ENCODE measurements around the gene UNC5B.
"Not testable (repeated sequence)": the region's sequence is repeated elsewhere in the genome, so short reads cannot be mapped to it uniquely, and the experiment has no call there.

Gene UNC5B

GRCh38 chr10:71268758-71269157, 56.4 kb downstream of the UNC5B start:
- no peak for FAIRE-seq
- TF ChIP-seq POLR2AphosphoS5 (IDR thresholded peaks at IDR 0.05; ENCODE audit: low read depth, low read length) (no peak), PAX5 (IDR thresholded peaks at IDR 0.05; ENCODE audit: insufficient read depth, low read length, severe bottlenecking) (no peak), POLR2A (IDR thresholded peaks at IDR 0.05; ENCODE audit: low read depth, low read length) (no peak), TAF1 (IDR thresholded peaks at IDR 0.05; ENCODE audit: low read depth, low read length) (no peak), SPI1 (IDR thresholded peaks at IDR 0.05; ENCODE audit: low read depth, low read length) (no peak), POU2F2 (IDR thresholded peaks at IDR 0.05; ENCODE audit: low read depth, low read length) (no peak)

GRCh38 chr10:71269301-71270288, 57.2 kb downstream of the UNC5B start:
- DNase-seq (ENCODE audit: insufficient read length, low spot score), result no peak
- TF ChIP-seq SPI1 (IDR thresholded peaks at IDR 0.05; ENCODE audit: low read depth, low read length), result no peak
- TF ChIP-seq PAX5 (IDR thresholded peaks at IDR 0.05; ENCODE audit: insufficient read depth, low read length, severe bottlenecking), result no peak
- TF ChIP-seq TAF1 (IDR thresholded peaks at IDR 0.05; ENCODE audit: low read depth, low read length), result no peak
- TF ChIP-seq POLR2A (IDR thresholded peaks at IDR 0.05; ENCODE audit: low read depth, low read length), result no peak
- no peak for TF ChIP-seq POLR2AphosphoS5 (IDR thresholded peaks at IDR 0.05; ENCODE audit: low read depth, low read length)
- FAIRE-seq, result no peak

More at GRCh38 chr10:71268758-71269157, 56.4 kb downstream of the UNC5B start:
- DNase-seq (ENCODE audit: insufficient read length, low spot score), result no peak

GRCh38 chr10:71270301-71271220, 58.2 kb downstream of the UNC5B start:
- DNase-seq (ENCODE audit: insufficient read length, low spot score), result peak; percentile 72
- FAIRE-seq, result peak; percentile 72
- TF ChIP-seq POLR2A (IDR thresholded peaks at IDR 0.05; ENCODE audit: low read depth, low read length) (no peak), POLR2AphosphoS5 (IDR thresholded peaks at IDR 0.05; ENCODE audit: low read depth, low read length) (no peak), POU2F2 (IDR thresholded peaks at IDR 0.05; ENCODE audit: low read depth, low read length) (no peak), PAX5 (IDR thresholded peaks at IDR 0.05; ENCODE audit: insufficient read depth, low read length, severe bottlenecking) (no peak)

GRCh38 chr10:71271662-71272055, 59.3 kb downstream of the UNC5B start:
- FAIRE-seq, result no peak

GRCh38 chr10:71272056-71272771, 59.8 kb downstream of the UNC5B start:
- TF ChIP-seq PAX5 (IDR thresholded peaks at IDR 0.05; ENCODE audit: insufficient read depth, low read length, severe bottlenecking) (no peak), SPI1 (IDR thresholded peaks at IDR 0.05; ENCODE audit: low read depth, low read length) (no peak), POU2F2 (IDR thresholded peaks at IDR 0.05; ENCODE audit: low read depth, low read length) (no peak), TAF1 (IDR thresholded peaks at IDR 0.05; ENCODE audit: low read depth, low read length) (no peak), POLR2A (IDR thresholded peaks at IDR 0.05; ENCODE audit: low read depth, low read length) (no peak), POLR2AphosphoS5 (IDR thresholded peaks at IDR 0.05; ENCODE audit: low read depth, low read length) (no peak)

More at GRCh38 chr10:71271662-71272055, 59.3 kb downstream of the UNC5B start:
- DNase-seq (ENCODE audit: insufficient read length, low spot score), result no peak
- TF ChIP-seq PAX5 (IDR thresholded peaks at IDR 0.05; ENCODE audit: insufficient read depth, low read length, severe bottlenecking) (no peak), POU2F2 (IDR thresholded peaks at IDR 0.05; ENCODE audit: low read depth, low read length) (no peak), POLR2AphosphoS5 (IDR thresholded peaks at IDR 0.05; ENCODE audit: low read depth, low read length) (no peak), SPI1 (IDR thresholded peaks at IDR 0.05; ENCODE audit: low read depth, low read length) (no peak), TAF1 (IDR thresholded peaks at IDR 0.05; ENCODE audit: low read depth, low read length) (no peak), POLR2A (IDR thresholded peaks at IDR 0.05; ENCODE audit: low read depth, low read length) (no peak)

GRCh38 chr10:71272974-71273373, 60.6 kb downstream of the UNC5B start:
- not testable (repeated sequence) for DNase-seq (ENCODE audit: insufficient read length, low spot score); FAIRE-seq

More at GRCh38 chr10:71272056-71272771, 59.8 kb downstream of the UNC5B start:
- FAIRE-seq (no peak), DNase-seq (ENCODE audit: insufficient read length, low spot score) (no peak)

GRCh38 chr10:71273506-71273905, 61.1 kb downstream of the UNC5B start:
- DNase-seq (ENCODE audit: insufficient read length, low spot score), result no peak
- TF ChIP-seq TAF1 (IDR thresholded peaks at IDR 0.05; ENCODE audit: low read depth, low read length), result no peak
- TF ChIP-seq POLR2AphosphoS5 (IDR thresholded peaks at IDR 0.05; ENCODE audit: low read depth, low read length), result no peak
- TF ChIP-seq SPI1 (IDR thresholded peaks at IDR 0.05; ENCODE audit: low read depth, low read length), result no peak
- TF ChIP-seq POLR2A (IDR thresholded peaks at IDR 0.05; ENCODE audit: low read depth, low read length), result no peak
- TF ChIP-seq POU2F2 (IDR thresholded peaks at IDR 0.05; ENCODE audit: low read depth, low read length), result no peak
- no peak for TF ChIP-seq PAX5 (IDR thresholded peaks at IDR 0.05; ENCODE audit: insufficient read depth, low read length, severe bottlenecking)
- no peak for FAIRE-seq

- DNase-seq (ENCODE audit: insufficient read length, low spot score), result no peak
- no peak for FAIRE-seq
Observed at GRCh38 chr10:71274901-71275796, 62.8 kb downstream of the UNC5B start.

More at GRCh38 chr10:71274901-71275796, 62.8 kb downstream of the UNC5B start:
- TF ChIP-seq POLR2A (IDR thresholded peaks at IDR 0.05; ENCODE audit: low read depth, low read length) (no peak), TAF1 (IDR thresholded peaks at IDR 0.05; ENCODE audit: low read depth, low read length) (no peak), PAX5 (IDR thresholded peaks at IDR 0.05; ENCODE audit: insufficient read depth, low read length, severe bottlenecking) (no peak), POU2F2 (IDR thresholded peaks at IDR 0.05; ENCODE audit: low read depth, low read length) (no peak), POLR2AphosphoS5 (IDR thresholded peaks at IDR 0.05; ENCODE audit: low read depth, low read length) (no peak), SPI1 (IDR thresholded peaks at IDR 0.05; ENCODE audit: low read depth, low read length) (no peak)
